GM19438 (cell line): ENCODE results near the gene SAMD8.

ENCODE experiments used
- ATAC-seq: cut with Tn5 transposase; IDR thresholded peaks from one replicate; pipeline ENCODE4 v1.9.1; 2021; ENCODE audit warnings: low read depth; ENCODE audit not compliant: unreplicated experiment

SAMD8 gene

GRCh38 chr10:75084834-75085384, 26.5 kb upstream of the SAMD8 start:
- ATAC-seq, result no peak

GRCh38 chr10:75086278-75086934, 25.1 kb upstream of the SAMD8 start:
- ATAC-seq, result no peak

GRCh38 chr10:75088640-75089039, 22.8 kb upstream of the SAMD8 start:
- ATAC-seq, result no peak

GRCh38 chr10:75089634-75090033, 21.8 kb upstream of the SAMD8 start:
- ATAC-seq, result no peak

DNA sequence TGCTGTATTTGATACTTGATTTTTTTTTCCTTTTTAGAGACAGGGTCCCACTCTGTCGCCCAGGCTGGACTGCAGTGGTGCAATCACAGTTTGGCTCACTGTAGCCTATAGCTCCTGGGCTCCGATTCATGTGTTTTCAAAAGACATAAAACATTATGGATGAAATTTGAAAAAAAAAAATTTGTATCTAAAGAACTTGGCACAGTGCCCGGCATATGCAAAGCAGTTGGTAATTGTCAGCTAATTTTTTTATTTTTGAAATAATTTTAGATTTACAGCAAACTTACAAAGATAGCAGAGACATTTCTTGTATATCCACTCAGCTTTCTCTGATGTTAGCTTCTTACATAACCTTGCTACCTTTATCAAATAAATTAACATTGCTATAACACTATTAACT, 20.3 kb upstream of the SAMD8 start:
- no peak for ATAC-seq

- ATAC-seq, result no peak
Measured at GRCh38 chr10:75094465-75094864, 17.0 kb upstream of the SAMD8 start.

DNA sequence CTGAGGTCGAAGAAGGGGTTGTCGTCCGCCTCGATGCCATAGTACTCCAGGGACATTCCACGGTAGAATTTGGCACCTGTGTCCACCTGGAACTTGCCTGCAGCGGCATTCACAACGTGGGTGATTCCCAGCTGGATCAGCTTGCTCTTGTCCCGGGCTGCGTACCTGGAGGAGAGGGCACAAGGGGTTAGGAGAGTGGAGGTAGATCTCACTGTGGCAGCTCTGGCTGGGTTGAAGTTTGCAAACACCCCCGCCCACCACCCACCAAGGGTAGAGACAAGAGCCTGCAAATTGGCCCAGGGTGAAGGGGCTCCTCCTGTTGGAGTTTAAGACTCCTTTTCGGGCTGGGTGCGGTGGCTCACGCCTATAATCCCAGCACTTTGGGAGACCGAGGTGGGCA, 15.8 kb upstream of the SAMD8 start:
- ATAC-seq, result no peak

GRCh38 chr10:75096749-75097148, 14.7 kb upstream of the SAMD8 start:
- ATAC-seq, result no peak

DNA sequence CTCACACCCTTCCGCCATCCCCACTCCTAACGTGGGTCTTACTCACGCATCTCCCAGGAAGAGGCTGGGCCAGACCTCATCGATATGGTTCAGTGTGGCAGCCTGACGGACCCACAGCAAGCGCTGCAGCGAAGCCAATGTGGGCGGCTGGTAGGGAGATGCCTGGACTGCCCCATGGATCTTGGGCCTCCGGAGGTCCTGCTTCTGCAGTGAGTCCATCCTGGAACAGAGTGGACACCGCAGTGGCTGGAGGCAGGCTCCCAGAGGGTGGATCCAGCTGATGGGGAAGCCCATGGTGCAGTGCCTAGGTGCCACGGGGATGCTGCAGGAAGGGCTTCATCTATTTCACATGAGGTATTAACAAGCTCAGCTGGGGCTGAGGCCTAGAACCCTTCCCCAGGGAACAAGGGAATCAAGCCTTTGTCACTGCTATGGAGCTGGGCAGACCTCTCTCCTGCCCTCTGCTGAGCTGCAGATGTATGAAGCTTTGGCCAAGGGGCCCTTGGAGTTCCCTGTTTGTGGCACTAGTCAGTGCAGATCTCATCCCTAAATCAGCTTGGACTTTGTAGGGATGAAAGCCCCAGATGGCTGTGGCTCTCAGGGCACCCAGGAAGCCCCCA, 13.7 kb upstream of the SAMD8 start:
- ATAC-seq, result no peak

DNA sequence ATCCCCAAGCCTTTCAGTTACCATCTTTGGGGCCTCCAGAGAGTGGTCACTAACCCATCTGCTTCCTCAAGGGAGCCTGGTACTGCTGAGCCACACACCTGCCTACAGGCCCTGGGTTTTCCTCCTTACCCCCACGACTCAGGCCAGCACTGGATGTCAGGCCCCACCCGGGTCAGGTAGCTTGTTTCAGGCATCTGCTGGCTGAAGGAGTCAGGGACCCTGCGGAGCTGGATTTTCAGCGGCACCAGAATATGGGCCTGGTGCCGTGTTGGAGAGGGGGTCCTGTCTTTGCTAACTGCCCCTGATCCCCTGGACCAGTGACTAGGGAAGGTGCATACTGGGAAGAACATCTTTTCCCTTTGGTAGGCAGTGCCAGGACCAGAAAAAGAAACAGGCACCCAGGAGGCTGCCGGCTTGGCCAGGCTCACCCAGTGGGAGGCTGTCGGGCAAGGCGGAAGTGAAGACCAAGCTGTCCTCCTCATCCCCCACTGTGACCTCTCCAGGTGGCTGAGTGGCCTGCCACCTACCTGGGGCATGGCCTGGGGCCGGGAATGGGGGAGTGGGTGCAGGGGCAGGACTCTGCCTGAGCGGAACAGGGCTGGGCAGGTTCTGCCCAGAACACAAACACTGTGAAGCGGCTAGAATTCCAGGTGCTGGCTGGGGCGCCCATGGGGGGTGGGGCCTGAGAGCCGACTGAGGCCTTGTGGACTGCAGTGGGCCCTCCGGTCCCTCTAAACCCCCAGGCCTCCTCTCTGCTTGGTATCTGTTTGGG, 12.4 kb upstream of the SAMD8 start:
- ATAC-seq, result no peak

GRCh38 chr10:75099952-75100763, 11.3 kb upstream of the SAMD8 start:
- peak; percentile 74 for ATAC-seq

DNA sequence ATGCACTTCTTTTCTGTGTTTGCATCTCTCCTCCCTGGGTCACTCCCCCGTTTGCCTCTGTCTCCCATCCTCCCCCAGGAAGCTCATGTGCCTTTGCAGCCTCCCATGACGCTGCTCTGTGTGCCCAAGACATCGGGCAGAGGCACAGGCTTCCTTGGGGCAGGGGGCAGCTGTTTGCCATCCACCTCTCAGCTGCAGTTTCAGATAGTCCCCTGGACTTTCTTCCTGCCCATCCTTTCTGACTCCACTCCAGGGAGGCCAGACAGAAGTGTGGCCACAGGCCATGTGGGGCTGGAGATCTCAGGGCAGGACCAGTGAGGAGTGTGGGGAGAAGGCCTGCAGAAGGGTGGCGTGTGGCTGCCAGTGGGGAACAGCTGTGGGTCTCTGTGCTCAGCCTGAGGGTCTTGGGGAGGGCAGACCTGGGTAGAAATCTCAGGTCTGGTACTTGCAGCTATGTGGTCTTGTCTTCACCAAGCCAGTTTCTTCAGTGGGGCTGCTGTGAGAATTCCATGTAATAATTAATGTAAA, 10.6 kb upstream of the SAMD8 start:
- no peak for ATAC-seq

DNA sequence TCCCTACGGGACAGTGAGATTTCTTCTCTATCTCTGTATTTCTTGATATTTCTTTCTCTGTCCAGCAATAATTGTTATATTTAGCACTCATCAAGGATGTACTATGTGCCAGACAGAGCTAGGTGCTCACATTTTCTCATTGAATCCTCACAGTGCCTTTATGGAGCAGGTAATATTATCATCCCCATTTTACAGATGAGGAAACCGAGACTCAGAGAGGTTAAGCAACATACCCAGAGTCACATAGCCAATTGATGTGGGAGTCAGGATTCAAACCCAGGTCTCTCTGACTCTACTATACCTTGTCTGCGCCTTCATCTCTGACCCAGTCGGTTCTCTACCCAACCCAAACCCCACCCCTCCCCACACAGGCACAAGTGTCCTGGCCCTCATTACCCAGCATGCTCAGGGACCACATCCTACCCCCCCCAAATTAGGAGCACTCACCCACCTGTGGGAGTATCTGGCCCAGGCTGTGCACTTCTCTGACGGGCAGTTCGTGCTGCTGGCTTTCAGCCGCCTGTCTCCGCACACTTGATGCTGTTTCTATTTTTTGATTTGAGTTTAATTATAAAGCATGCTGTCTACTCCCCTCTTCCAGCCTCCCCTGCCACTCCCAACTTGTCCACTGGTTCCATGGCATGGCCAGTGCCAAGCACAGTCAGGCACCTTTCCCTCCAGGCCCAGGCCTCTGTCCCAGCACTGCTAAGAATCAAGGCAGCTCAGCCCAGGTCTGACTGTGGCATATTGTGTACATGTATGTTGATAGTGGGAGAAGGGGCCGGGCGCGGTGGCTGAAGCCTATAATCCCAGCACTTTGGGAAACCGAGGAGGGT, 9.8 kb upstream of the SAMD8 start:
- no peak for ATAC-seq

- no peak for ATAC-seq
Measured at GRCh38 chr10:75102830-75103673, 8.4 kb upstream of the SAMD8 start.

DNA sequence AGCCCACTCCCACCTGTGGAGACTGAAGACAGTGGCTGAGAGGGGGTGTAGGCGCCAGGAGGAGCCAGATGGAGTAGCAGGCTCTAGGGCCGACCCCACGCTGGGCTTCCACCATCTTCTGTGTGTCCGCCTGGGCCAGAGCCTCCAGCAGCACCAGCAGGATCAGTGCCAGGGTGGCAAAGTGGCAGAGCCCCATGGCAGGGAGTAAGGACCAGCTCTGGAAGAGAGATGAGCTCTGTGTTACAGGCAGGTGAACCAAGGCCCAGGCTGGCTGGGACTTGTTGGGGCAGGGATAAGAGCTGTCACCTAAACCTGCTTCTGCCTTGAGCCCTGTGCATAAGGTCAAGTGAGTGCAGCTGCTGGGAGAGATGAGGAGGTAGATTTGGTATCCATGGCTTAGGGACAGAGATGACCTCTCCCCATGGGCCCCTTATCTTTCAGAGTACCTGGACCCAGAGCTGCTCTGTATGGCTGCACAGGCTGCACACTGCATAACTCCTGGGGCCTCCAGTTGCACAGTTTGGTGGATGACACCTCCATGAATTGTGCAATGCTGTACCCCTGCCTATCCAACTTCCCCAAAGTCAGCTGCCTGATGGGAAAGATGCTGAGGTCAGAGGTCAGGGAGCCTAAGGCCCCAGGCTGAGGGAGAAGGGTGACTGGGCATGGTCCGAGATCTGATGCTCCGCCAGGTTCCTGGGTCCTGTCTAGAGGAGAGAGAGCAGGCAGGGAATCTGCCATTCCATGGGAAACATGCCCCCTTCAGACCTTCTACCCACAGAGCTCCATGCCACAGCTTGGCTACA, 7.4 kb upstream of the SAMD8 start:
- no peak for ATAC-seq

GRCh38 chr10:75104842-75105241, 6.6 kb upstream of the SAMD8 start:
- no peak for ATAC-seq

DNA sequence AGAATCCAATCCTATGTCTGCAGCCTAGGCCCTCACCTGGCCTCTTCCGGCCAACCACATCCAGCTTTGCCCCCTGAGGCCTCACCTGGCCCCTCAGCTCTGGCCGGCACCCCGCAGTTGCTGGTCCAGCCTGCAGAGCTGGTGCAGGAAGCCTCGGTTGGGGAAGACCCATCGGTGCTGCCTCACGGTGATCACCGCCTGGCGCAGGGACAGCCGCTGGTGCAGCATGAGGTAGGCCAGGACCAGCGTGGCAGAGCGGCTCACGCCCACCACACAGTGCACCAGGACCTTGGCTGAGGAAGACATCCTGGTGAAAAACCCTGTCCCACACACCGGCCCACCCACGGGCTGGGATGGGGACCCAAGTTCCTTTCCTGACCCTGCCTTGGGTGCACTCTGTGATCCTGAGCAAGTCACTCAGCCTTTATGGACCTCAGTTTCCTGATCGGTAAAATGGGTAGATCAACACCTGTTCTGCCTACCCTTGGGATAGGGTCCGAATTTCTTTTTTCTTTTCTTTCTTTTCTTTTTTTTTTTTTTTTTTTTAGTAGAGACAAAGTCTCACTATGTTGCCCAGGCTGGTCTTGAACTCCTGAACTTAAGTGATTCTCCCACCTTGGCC, 5.8 kb upstream of the SAMD8 start:
- ATAC-seq, result no peak
